Activated CD4-positive, alpha-beta T cell treated with anti-CD3 and anti-CD28 coated beads, Interleukin-2, amount 10 ng/mL, durations not matched to agents 7 days and 5 days (primary cell): ENCODE measurements around the gene RBM43. TPM values are rescaled to one million over a fixed set of nuclear protein-coding genes. Genes with fewer than 3 reads are reported as not detected.
A peak's percentile ranks its signal among the peaks of the same experiment; 100 is the strongest.
"Not testable (repeated sequence)": the region's sequence is repeated elsewhere in the genome, so short reads cannot be mapped to it uniquely, and the experiment has no call there.

Experiments used
- CTCF ChIA-PET: fragments of 350-600 bp; sonication (Branson Sonifier 250); formaldehyde crosslinking; loops from one replicate; lab custom pipeline; 2021; ENCODE audit warnings: antibody characterized with exemption; lab: Charles Lee
- POLR2A ChIA-PET: fragments of 350-600 bp; sonication (Branson Sonifier 250); formaldehyde crosslinking; loops from one replicate; lab custom pipeline; 2021; ENCODE audit warnings: antibody characterized with exemption; lab: Charles Lee
- DNase-seq: peaks from one replicate; pipeline ENCODE4 v3.0.0-alpha.2; 2020
- H3K27ac Mint-ChIP-seq: one replicate; pipeline ENCODE4 v1.8.0; 2021; ENCODE audit warnings: mild to moderate bottlenecking, moderate library complexity, mixed read lengths
- H3K27me3 Mint-ChIP-seq: one replicate; pipeline ENCODE4 v1.8.0; 2021; ENCODE audit warnings: mixed read lengths
- H3K36me3 Mint-ChIP-seq: one replicate; pipeline ENCODE4 v1.8.0; 2021; ENCODE audit warnings: low read depth, mixed read lengths
- H3K4me1 Mint-ChIP-seq: one replicate; pipeline ENCODE4 v1.8.0; 2021; ENCODE audit warnings: mixed read lengths
- H3K4me3 Mint-ChIP-seq: one replicate; pipeline ENCODE4 v1.8.0; 2021; ENCODE audit warnings: mild to moderate bottlenecking, moderate library complexity, mixed read lengths
- H3K9me3 Mint-ChIP-seq: one replicate; pipeline ENCODE4 v1.8.0; 2021; ENCODE audit warnings: mixed read lengths
- total RNA-seq, 2 experiments: library from RNA; stranded (reverse); gene quantifications; one replicate each; pipeline ENCODE4 v1.2.3, GENCODE V29; 2021

Gene RBM43
- 1 to 10 TPM; 6.9 to 8.2 TPM for total RNA-seq

DNA sequence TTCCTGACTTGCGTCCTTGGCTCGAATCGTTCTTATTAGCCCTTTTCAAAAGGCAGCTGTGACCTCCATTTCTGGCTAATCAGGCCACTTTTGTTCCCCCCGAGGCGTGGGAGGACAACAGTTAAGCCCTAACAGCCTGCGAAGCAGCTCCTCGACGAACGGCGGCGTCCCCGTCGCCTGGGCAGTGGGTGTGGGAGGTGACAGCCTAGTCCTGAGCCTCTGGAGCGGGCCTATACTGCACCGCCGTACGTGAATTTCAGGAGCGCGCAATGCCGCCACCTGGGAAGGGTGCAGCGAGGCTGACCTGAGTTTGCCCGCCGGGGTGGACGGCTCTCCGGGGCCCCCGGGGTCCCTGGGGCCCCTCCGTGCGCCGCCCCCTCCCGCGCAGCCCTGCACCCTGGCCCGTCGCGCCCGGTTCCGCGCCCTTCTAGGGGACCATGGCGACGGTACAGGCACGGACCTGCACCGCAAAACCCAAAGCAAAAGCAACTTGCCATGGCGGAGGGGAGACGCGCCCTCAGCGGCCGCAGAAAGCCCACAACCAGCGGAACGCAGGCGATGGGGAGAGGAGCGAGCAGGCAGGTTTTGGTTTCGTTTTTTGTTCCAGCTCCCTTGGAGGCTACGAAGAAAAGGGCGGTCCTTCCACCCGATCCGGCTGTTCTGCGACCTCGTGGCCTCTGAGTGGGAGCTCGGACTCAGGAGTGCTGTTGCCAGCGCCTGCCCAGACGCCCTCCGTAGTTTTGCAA is at the start of gene RBM43:
Gene RBM43, minus strand, starts transcription at position 633 of the 746 bp plus-strand sequence. Its CDS starts 136 bp downstream, at position 497.
- peak within 1 kb of the TSS; percentile 98 for H3K27ac Mint-ChIP-seq
- ChIA-PET POLR2A (no interaction called here), CTCF (interaction anchor here (1.4 kb wide), 1 partner anchor 13 kb away, joined by 4 read pairs; no protein-coding TSS in a partner anchor)
- DNase-seq, result peak; percentile 93
- no peaks in the 10 kb centered on the region for H3K27me3 Mint-ChIP-seq
- peak within 1 kb of the TSS; percentile 87 for H3K4me3 Mint-ChIP-seq
- no peaks in the 10 kb centered on the region for H3K9me3 Mint-ChIP-seq
- peaks cover 36% of the 10 kb centered on the region for H3K4me1 Mint-ChIP-seq
- peaks cover 13% of the 10 kb centered on the region for H3K36me3 Mint-ChIP-seq

DNA sequence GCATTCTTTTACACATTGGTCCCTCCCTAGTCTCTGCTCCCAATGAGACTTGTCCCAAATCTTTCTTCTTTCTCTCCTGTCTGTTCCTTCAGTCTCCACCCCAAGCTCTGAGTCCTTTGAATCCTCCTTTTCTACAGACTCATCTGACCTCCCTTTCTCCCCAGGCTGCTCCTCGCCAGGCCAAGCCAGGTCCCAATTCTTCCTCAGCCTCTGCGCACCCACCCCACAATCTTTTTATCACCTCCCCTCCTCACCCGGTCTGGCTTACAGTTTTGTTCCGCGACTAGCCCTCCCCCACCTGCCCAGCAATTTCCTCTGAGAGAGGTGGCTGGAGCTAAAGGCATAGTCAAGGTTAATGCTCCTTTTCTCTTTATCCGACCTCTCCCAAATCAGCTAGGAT is 48.6 kb upstream of the RBM43 start:
- H3K4me3 Mint-ChIP-seq, POLR2A ChIA-PET, H3K4me1 Mint-ChIP-seq, DNase-seq, H3K27me3 Mint-ChIP-seq, H3K36me3 Mint-ChIP-seq, CTCF ChIA-PET, H3K9me3 Mint-ChIP-seq, H3K27ac Mint-ChIP-seq: not testable (repeated sequence)

DNA sequence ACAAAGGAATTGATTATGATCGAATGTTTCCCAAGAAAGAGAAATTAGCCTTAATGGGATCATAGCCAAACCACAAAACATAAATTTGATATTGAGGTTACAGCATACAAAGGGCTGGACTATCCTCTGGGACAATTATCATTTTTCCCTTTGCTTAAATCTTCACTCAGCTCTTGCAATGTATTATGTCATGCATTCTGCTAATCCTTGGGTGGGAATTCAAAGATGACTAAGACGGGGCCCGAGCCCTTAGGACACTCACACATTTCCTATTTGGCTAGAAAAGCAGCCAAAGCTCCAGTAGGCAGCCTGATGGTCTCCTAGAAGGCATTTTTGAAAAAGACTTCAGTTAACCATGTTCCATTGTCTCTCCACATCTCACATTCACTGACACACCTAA is 45.0 kb upstream of the RBM43 start:
- no peak overlapping the region for H3K27ac Mint-ChIP-seq
- no peak for DNase-seq
- H3K9me3 Mint-ChIP-seq, result no peaks in the 10 kb centered on the region
- ChIA-PET POLR2A (interaction anchor here (0.6 kb wide), 1 partner anchor 18 kb away, joined by 8 read pairs; no protein-coding TSS in a partner anchor), CTCF (no interaction called here)
- H3K27me3 Mint-ChIP-seq, result peaks cover 9% of the 10 kb centered on the region
- no peaks in the 10 kb centered on the region for H3K36me3 Mint-ChIP-seq
- no peaks in the 10 kb centered on the region for H3K4me1 Mint-ChIP-seq
- no peak overlapping the region for H3K4me3 Mint-ChIP-seq

GRCh38 chr2:151305129-151305691 is 43.5 kb upstream of the RBM43 start:
- Mint-ChIP-seq H3K9me3 (no peaks in the 10 kb centered on the region), H3K36me3 (no peaks in the 10 kb centered on the region), H3K4me3 (no peak overlapping the region), H3K4me1 (no peaks in the 10 kb centered on the region), H3K27me3 (peaks cover 9% of the 10 kb centered on the region), H3K27ac (no peak overlapping the region)
- no peak for DNase-seq
- ChIA-PET CTCF (interaction anchor here (0.6 kb wide), 1 partner anchor 16 kb away, joined by 3 read pairs; no protein-coding TSS in a partner anchor), POLR2A (no interaction called here)

DNA sequence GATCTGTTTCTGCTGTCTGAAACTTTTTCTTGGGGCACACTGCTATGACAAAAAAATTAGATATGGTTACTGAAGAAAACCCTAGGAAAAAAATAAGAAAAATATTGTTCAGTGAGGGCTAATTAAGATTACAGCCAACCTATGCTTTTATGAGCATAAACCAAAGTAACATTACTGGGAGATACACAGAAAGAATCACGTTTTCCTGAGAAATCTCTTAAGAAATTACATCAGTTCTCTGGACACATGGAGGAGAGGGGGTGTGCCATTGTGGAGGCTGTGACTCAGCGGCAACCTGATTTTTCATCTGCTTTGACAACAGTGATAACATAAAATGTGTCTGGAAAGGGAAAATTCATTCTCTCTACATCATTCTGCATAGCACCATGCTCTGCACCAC is 41.2 kb upstream of the RBM43 start:
- ChIA-PET CTCF (no interaction called here), POLR2A (no interaction called here)
- H3K27me3 Mint-ChIP-seq, result peaks cover 4% of the 10 kb centered on the region
- H3K9me3 Mint-ChIP-seq, result no peaks in the 10 kb centered on the region
- H3K4me1 Mint-ChIP-seq, result peaks cover 8% of the 10 kb centered on the region
- no peak overlapping the region for H3K27ac Mint-ChIP-seq
- DNase-seq, result no peak
- no peak overlapping the region for H3K4me3 Mint-ChIP-seq
- H3K36me3 Mint-ChIP-seq, result no peaks in the 10 kb centered on the region

- CTCF ChIA-PET, result no interaction called here
- H3K27ac Mint-ChIP-seq, result no peak overlapping the region
- peaks cover 4% of the 10 kb centered on the region for H3K27me3 Mint-ChIP-seq
- POLR2A ChIA-PET, result no interaction called here
- H3K36me3 Mint-ChIP-seq, result no peaks in the 10 kb centered on the region
- no peaks in the 10 kb centered on the region for H3K9me3 Mint-ChIP-seq
- peaks cover 13% of the 10 kb centered on the region for H3K4me1 Mint-ChIP-seq
- no peak for DNase-seq
- no peak overlapping the region for H3K4me3 Mint-ChIP-seq
Observed at GRCh38 chr2:151302404-151302803, 40.7 kb upstream of the RBM43 start.

DNA sequence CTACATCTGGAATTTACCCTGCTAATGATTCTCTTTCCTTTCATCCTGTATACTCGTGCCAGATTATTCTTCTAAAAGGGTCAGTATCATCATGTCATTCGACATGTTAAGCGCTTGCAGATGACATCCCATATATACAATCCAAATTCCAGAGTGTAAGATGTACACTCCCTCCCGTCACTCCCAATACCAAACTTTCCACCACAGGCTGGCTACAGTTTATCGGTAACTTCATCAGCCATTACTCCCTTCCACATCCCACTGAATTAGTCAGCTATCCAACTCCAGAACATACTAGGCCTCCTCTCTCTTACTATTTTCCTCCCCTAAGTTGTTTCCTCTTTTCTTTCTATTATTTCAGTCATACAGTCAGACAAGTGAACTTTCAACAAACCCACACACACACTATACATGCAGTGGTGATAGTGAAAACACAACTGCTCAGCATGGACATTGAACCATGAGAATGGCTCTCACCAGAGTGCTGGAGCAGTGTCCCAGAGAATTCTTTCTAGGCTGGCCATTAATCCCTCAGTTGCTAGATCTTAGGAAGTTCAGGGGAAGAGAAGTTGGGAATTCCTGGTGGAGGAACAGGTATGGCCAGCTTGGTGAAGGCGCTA is 38.4 kb upstream of the RBM43 start:
- CTCF ChIA-PET, result no interaction called here
- Mint-ChIP-seq H3K9me3 (peaks cover 2% of the 10 kb centered on the region), H3K27ac (no peak overlapping the region), H3K4me3 (no peak overlapping the region), H3K36me3 (no peaks in the 10 kb centered on the region), H3K4me1 (peaks cover 13% of the 10 kb centered on the region), H3K27me3 (peaks cover 4% of the 10 kb centered on the region)
- DNase-seq, result no peak
- POLR2A ChIA-PET, result no interaction called here

DNA sequence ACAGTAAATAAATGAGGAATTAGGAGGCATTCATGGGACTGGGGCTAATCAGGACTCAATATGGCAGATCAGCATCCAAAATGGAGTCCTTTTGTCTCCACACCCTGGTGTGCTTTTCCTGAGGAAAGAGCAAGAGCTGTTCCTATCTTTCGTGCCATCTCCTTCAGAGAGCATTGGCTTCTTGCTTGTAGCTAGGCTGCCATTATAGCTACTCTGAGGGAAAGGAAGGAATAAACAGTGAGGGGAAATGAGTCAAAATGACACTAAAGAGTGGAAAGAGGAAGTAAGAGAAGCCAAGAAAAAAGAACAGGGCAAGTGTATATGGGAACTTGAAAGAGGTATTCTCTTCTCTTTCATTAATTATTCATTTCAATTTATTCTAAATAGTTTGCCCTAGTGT is 36.2 kb upstream of the RBM43 start:
- Mint-ChIP-seq H3K36me3 (no peaks in the 10 kb centered on the region), H3K9me3 (peaks cover 2% of the 10 kb centered on the region), H3K4me3 (no peak overlapping the region), H3K27ac (no peak overlapping the region), H3K27me3 (peaks cover 2% of the 10 kb centered on the region), H3K4me1 (peaks cover 13% of the 10 kb centered on the region)
- DNase-seq, result no peak
- POLR2A ChIA-PET, result no interaction called here
- CTCF ChIA-PET, result no interaction called here

DNA sequence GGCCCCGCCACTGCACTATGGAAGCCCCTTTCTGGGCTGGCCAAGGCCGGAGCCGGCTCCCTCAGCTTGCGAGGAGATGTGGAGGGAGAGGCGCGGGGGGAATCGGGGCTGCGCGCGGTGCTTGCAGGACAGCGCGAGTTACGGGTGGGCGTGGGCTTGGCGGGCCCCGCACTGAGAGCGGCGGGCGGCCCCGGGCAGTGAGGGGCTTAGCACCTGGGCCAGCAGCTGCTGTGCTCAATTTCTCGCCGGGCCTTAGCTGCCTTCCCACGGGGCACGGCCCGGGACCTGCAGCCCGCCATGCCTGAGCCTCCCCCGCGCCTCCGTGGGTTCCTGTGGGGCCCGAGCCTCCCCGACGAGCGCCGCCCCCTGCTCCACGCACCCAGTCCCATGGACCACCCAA is 34.3 kb upstream of the RBM43 start:
- H3K27me3 Mint-ChIP-seq, H3K27ac Mint-ChIP-seq, H3K4me3 Mint-ChIP-seq, H3K9me3 Mint-ChIP-seq, DNase-seq, POLR2A ChIA-PET, H3K36me3 Mint-ChIP-seq: not testable (repeated sequence)
- H3K4me1 Mint-ChIP-seq, result peaks cover 18% of the 10 kb centered on the region
- CTCF ChIA-PET, result interaction anchor here (0.5 kb wide), 1 partner anchor 123 kb away, joined by 3 read pairs; no protein-coding TSS in a partner anchor

DNA sequence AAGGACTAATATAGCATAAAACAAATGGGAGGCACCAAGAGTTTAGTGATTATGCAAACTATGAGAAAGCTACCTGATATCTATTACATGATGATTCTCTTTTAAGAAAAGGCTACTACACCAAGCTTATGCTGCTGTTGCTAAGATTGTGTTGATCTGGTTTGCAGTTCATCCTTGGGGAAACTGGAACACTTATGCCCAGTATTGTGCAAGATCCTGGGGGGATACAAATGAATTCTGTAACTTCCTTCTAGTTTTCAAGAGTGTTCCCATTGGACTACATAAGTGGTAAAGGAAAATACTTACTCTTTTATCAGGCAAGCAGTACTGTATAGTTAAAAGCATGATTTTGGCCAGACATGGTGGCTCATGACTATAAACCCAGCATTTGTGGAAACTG is 30.9 kb upstream of the RBM43 start:
- POLR2A ChIA-PET, result no interaction called here
- Mint-ChIP-seq H3K36me3 (peaks cover 11% of the 10 kb centered on the region), H3K4me1 (peaks cover 23% of the 10 kb centered on the region), H3K4me3 (no peak overlapping the region), H3K9me3 (peaks cover 2% of the 10 kb centered on the region), H3K27ac (no peak overlapping the region), H3K27me3 (no peaks in the 10 kb centered on the region)
- CTCF ChIA-PET, result interaction anchor here (0.6 to 1.4 kb wide), 2 partner anchors 10 to 138 kb away, joined by 3 read pairs; no protein-coding TSS in a partner anchor
- no peak for DNase-seq

DNA sequence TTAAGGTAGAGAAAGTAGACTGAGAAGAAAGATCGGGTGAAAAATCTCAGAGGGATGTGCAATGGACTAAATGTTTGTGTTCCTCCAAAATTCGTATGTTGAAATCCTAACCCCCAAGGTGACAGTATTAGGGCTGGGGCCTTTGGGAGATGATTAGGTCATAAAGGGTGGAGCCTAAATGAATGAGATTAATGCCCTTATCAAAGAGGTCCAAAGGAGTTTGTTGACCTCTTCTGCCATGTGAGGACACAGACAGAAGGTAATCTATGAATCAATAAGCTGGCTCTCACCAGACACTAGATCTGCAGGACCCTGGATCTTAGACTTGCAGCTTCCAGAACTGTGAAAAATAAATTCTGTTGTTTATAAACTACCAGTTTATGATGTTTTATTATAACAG is 30.5 kb upstream of the RBM43 start:
- no peaks in the 10 kb centered on the region for H3K27me3 Mint-ChIP-seq
- CTCF ChIA-PET, result interaction anchor here (0.6 to 1.4 kb wide), 2 partner anchors 9 to 139 kb away, joined by 3 read pairs; no protein-coding TSS in a partner anchor
- H3K9me3 Mint-ChIP-seq, result peaks cover 2% of the 10 kb centered on the region
- peaks cover 25% of the 10 kb centered on the region for H3K4me1 Mint-ChIP-seq
- no peak overlapping the region for H3K4me3 Mint-ChIP-seq
- POLR2A ChIA-PET, result no interaction called here
- DNase-seq, result no peak
- peaks cover 15% of the 10 kb centered on the region for H3K36me3 Mint-ChIP-seq
- H3K27ac Mint-ChIP-seq, result no peak overlapping the region

DNA sequence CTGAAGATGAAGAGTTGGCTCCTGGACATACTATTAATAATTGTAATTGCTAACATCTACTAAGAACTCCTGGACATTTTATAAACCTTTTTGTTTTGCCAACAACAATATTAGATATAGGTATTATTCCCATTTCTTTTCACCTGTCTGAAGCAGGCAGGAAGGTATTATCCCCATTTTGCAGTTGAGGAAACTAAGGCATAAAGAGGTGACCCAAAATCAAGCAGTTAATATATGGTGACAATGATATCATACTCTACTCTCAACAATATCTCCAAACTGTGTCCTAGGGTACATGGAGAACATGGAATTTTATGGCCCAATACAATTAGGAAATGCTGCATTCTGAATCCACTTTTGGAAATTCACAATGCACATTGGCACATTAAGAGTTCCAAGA is 29.6 kb upstream of the RBM43 start:
- Mint-ChIP-seq H3K27ac (peak overlapping the region; percentile 99), H3K4me1 (peaks cover 33% of the 10 kb centered on the region), H3K9me3 (peaks cover 2% of the 10 kb centered on the region), H3K4me3 (peak overlapping the region; percentile 90), H3K27me3 (no peaks in the 10 kb centered on the region), H3K36me3 (peaks cover 22% of the 10 kb centered on the region)
- ChIA-PET POLR2A (no interaction called here), CTCF (no interaction called here)
- DNase-seq, result no peak
